Fibroblast of the aortic adventitia (primary cell): ENCODE results near the gene LATS2. TPM values are rescaled to one million over a fixed set of nuclear protein-coding genes. Genes with fewer than 3 reads are reported as not detected.
A peak's percentile ranks its signal among the peaks of the same experiment; 100 is the strongest.

ENCODE experiments used
- DNase-seq: peaks from one replicate; pipeline ENCODE4 v3.0.0-alpha.2; 2010; ENCODE audit warnings: low read depth
- H3K4me3 ChIP-seq: 2 replicates; pipeline ENCODE4 v1.5.1; 2011; ENCODE audit warnings: low read depth, mild to moderate bottlenecking, control low read depth, low read length, moderate library complexity
- total RNA-seq: library from RNA; depleted of rRNA; stranded (reverse); fragments of >200 nt; gene quantifications from 2 replicates; pipeline ENCODE4 v1.2.3, GENCODE V29; 2012; ENCODE audit warnings: low replicate concordance
- TF ChIP-seq, protein P1 (sequence below): IDR thresholded peaks from 2 replicates; pipeline ENCODE4 v1.5.1; 2011; ENCODE audit warnings: mild to moderate bottlenecking, low read length, control low read depth, inconsistent platforms; ENCODE audit not compliant: insufficient read depth

The LATS2 gene
- 19.3 and 24.5 TPM in 2 replicates for total RNA-seq

DNA sequence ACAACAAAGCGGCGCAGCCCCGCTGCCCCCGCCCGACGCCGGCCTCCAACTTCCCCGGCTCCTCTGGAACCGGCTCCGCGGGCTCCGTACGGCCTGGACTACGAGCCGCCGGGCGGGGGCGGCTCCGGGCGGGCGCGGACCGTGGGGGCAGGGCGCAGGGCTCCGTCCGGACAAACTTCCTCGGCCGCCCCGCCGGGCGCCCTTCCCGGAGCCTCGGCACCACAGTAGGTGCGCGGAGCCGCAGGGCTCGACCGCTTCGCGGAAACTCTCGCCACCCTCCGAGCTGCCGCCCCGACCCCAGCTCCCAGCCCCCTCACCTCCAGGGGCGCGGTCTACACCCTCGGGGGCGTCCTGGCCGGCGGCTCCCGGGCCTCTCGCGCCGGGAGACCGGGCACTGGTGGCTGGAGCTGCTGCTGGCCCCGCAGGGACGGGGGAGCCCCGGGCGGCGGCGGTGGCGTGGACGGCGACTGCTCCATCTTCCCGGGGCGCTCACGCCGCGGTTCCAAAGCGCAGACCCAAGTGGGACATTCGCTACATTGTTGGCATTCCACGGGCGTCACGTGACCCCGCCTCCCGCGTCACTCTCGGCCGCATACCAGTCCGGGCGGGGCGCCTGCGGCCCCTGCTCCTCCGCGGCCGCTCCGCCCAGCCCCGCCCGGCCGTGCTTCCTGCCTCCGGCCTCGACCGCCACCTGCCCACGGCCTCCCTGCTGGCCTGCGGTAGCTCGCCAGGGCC is at the start of gene LATS2:
TSS of gene LATS2 (minus strand) at position 558 of the 735 bp plus-strand sequence. CDS start 15,560 bp downstream, outside the sequence.
- TF ChIP-seq, protein P1, sequence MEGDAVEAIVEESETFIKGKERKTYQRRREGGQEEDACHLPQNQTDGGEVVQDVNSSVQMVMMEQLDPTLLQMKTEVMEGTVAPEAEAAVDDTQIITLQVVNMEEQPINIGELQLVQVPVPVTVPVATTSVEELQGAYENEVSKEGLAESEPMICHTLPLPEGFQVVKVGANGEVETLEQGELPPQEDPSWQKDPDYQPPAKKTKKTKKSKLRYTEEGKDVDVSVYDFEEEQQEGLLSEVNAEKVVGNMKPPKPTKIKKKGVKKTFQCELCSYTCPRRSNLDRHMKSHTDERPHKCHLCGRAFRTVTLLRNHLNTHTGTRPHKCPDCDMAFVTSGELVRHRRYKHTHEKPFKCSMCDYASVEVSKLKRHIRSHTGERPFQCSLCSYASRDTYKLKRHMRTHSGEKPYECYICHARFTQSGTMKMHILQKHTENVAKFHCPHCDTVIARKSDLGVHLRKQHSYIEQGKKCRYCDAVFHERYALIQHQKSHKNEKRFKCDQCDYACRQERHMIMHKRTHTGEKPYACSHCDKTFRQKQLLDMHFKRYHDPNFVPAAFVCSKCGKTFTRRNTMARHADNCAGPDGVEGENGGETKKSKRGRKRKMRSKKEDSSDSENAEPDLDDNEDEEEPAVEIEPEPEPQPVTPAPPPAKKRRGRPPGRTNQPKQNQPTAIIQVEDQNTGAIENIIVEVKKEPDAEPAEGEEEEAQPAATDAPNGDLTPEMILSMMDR: peak; percentile 14
- peak within 1 kb of the TSS; percentile 81 for H3K4me3 ChIP-seq
- DNase-seq: peak; percentile 94

- no peak for DNase-seq
These were observed 47.8 kb upstream of the LATS2 start for GRCh38 chr13:21109168-21109567.

GRCh38 chr13:21106089-21106488 is 44.7 kb upstream of the LATS2 start:
- TF ChIP-seq, protein P1: no peak
- DNase-seq: no peak
- H3K4me3 ChIP-seq: no peak overlapping the region

More at GRCh38 chr13:21109168-21109567, 47.8 kb upstream of the LATS2 start:
- H3K4me3 ChIP-seq: no peak overlapping the region
- TF ChIP-seq, protein P1: no peak

DNA sequence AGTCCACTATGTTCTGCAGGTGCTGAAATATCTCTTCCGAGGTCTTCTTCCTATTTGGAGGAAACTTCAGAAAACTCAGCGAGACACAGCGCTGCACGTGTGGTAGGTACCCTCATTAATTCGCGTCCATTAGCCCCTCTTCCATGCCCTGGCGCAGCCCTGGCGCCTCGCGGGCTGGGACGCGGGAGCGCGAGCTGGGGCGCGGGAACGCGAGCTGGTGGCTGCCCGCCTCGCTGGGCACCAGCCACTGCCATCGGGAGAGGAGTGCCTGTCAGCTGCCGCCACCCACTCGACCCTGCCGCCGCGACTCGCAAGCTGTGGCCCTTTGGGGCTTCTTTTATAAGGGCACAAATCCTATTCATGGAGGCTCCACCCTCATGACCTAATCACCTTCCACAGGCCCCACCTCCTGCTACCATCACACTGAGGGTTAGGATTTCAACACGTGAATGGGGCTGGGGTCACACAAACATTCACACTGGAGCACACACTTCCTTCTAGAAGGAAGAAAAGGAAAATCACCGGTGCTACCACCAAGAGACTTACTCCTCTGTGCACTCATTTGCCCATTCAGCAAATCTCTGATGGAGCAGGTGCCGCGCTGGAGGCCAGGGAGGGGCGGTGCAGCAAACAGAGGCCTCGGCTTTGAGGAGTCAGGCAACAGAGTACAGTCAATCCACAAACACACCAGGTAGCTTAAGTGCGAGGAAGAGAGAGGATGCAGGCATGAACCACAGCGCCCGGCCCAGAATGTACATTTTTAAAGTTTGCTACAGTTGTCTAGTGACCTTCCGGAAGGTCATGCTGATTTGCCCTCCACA is 43.0 kb upstream of the LATS2 start:
- DNase-seq: no peak
- TF ChIP-seq, protein P1: no peak
- H3K4me3 ChIP-seq: no peak overlapping the region

DNA sequence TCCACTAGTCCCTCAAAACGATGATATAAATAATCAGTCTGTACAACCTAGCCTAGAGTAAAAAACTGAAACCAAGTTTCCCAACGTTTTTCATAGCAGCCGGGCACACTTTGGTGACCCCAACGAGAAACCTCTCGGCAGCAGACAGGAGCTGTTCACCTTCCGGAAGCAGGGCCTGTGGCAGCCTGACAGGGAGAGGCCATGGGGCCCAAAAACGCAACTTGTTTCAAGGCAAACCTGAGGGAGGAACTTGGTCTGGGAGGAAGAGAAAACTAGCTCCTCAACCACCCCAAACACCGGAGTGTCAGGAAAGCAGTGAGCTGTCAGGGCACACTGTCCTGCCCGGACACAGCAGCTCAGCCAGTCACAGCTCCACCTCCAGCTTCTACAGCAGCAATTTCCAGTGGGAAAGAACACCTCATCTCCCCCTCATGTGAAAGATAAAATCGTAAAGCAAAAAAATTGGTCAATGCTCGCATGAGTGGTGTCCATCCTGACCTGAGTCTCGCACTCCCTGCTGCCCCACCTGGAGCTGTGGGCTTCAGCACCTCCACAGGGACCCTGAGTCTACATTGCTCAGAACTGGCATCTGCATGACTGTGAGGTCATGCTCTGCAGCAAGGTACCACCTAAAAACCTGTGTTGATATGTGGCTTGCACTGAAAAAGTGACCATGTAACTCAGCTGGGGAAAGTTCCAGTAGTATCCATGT is 40.6 kb upstream of the LATS2 start:
- DNase-seq: no peak
- no peak overlapping the region for H3K4me3 ChIP-seq
- TF ChIP-seq, protein P1: no peak

GRCh38 chr13:21100994-21101757 is 39.8 kb upstream of the LATS2 start:
- H3K4me3 ChIP-seq: no peak overlapping the region
- TF ChIP-seq, protein P1: no peak
- DNase-seq: no peak
